ENCODE measurements around the gene MTR.

Gene MTR

DNA sequence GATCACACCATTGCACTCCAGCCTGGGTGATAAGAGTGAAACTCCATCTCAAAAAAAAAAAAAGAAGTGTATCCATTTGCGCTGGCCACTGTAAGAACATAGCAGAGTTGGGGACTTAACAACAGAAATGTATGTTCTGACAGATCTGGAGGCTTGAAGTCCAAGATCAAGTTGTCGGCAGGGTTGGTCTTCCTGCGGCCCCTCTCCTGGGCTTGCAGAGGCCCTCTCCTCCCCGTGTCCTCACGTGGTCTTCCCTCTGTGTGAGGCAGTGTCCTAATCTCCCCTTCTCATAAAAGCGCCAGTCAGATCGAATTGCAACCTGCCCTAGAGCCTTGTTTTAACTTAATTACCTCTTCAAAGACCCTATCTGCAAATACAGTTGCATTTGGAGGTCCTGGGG is 156.6 kb downstream of the MTR start:
- no peak for DNase-seq (ENCODE audit: low read depth in 2 of 2, low spot score in 1 of 2)

DNA sequence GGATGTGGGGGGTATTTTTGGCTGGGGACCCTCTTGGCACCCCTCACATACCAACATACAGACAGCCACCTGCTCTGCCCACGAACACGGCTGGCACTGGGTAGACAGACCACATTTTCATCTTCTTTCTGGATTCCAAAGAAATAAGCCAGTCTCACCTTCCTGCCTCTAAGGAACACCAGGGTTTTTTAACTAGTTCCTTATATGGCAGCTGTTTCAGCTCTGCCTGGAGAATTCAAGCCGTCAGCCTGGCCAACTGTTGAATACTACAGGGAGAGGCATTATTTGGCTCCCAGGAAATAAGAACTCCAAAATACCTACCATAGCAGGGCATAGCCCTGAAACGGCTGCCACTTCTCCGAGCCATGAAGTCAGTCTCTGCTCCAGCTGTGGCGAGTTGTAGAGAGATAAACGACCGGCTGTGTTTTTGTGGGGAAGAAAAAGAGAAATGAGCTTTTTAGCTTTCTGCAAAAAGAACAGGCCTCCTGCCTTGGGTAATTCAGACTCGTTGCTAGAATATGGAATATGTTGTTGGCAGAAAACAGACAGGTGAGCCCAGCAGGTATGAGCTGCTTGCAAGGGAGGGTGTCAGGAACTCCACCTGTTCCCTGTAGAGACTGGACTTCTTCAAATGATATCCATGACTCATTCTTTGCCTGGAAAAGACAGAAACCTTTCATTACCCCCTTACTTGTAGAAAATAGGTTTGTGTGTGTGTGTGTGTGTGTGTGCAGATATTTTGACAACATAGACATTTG is 157.3 kb downstream of the MTR start:
- no peak for DNase-seq (ENCODE audit: low read depth in 2 of 2, low spot score in 1 of 2)

DNA sequence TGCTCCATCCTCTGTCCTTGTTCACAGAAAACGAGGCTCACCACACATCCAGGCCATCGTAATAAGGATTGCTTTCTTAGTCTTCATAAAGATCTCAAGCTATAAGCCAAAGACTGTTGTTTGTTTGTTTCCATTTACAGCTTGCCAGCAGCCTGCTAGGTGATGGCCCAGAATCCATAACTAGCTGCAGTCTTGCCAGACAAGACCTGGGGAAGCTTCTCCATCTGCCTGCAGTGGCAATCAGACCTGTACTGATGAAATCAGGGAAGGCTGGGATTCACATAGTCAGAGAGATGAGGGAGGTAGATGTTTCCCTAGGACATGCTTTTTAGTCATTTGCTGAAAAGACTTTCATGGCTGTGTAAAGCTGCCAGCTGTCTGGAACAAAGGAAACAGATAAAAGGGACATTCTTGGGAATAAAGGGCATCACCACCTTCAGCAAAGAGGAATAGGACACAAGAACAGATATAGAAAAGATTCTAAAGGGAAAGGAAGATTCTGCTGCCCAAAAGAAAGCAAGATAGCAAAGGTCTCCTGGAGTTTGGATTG is 158.1 kb downstream of the MTR start:
- DNase-seq (ENCODE audit: low read depth in 2 of 2, low spot score in 1 of 2), result no peak

All from stimulated activated CD8-positive, alpha-beta memory T cell treated with anti-CD3 and anti-CD28 coated beads, Interleukin-4, amount 100 ng/mL, for 1 hour (primary cell).